ENCODE measurements around the gene CD7.
A peak's percentile ranks its signal among the peaks of the same experiment; 100 is the strongest.

CD7 gene

DNA sequence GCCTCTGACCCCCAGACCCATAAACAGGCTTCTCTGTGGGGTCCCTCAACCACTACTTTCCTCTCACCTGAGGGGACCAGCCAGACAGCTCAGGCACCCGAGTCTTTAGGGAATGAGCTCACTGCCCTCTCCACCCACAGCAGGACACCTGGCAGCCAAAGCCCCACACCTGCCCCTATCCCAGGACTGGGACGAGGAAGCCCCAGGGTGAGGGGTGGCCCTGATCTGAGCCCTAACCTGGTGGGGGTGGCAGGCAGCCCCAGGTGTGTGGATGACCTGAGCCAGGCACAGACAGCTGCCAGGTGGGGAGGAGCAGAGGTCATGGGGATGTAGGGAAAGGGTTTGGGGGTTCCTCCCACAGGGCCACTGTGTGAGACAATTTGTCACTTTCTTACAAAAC lies 40.0 kb upstream of the CD7 start:
- H3K4me3 ChIP-seq (ENCODE audit: low read depth, low read length, poor library complexity, severe bottlenecking), result no peak overlapping the region
- TF ChIP-seq, protein P1, sequence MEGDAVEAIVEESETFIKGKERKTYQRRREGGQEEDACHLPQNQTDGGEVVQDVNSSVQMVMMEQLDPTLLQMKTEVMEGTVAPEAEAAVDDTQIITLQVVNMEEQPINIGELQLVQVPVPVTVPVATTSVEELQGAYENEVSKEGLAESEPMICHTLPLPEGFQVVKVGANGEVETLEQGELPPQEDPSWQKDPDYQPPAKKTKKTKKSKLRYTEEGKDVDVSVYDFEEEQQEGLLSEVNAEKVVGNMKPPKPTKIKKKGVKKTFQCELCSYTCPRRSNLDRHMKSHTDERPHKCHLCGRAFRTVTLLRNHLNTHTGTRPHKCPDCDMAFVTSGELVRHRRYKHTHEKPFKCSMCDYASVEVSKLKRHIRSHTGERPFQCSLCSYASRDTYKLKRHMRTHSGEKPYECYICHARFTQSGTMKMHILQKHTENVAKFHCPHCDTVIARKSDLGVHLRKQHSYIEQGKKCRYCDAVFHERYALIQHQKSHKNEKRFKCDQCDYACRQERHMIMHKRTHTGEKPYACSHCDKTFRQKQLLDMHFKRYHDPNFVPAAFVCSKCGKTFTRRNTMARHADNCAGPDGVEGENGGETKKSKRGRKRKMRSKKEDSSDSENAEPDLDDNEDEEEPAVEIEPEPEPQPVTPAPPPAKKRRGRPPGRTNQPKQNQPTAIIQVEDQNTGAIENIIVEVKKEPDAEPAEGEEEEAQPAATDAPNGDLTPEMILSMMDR (IDR thresholded peaks at IDR 0.05; ENCODE audit: low read length), result no peak
- no peak for TF ChIP-seq EZH2 (IDR thresholded peaks at IDR 0.05; ENCODE audit: borderline replicate concordance, low read length)
- H3K9ac ChIP-seq (ENCODE audit: low read length), result no peak overlapping the region
- H3K4me1 ChIP-seq (ENCODE audit: insufficient read depth, low read length, severe bottlenecking), result peaks cover 29% of the 10 kb centered on the region
- no peaks in the 10 kb centered on the region for H3K27me3 ChIP-seq (ENCODE audit: insufficient read depth, low read length)
- no peaks in the 10 kb centered on the region for H3K9me2 ChIP-seq (ENCODE audit: low read depth, low read length)
- no peaks in the 10 kb centered on the region for H3K9me3 ChIP-seq (ENCODE audit: low read length)
- H4K20me1 ChIP-seq (ENCODE audit: insufficient read depth, low read length), result no peaks in the 10 kb centered on the region
- H3F3A ChIP-seq (ENCODE audit: insufficient read depth, low read length), result no peaks in the 10 kb centered on the region
- no peak overlapping the region for H3K27ac ChIP-seq (ENCODE audit: low read depth, low read length, poor library complexity, severe bottlenecking)
- no peak overlapping the region for H3K4me2 ChIP-seq (ENCODE audit: low read length)
- no peaks in the 10 kb centered on the region for H3K36me3 ChIP-seq (ENCODE audit: insufficient read depth, low read length)
- H3K79me2 ChIP-seq (ENCODE audit: insufficient read depth, low read length), result no peaks in the 10 kb centered on the region
- H2AFZ ChIP-seq (ENCODE audit: low read length), result no peak overlapping the region

DNA sequence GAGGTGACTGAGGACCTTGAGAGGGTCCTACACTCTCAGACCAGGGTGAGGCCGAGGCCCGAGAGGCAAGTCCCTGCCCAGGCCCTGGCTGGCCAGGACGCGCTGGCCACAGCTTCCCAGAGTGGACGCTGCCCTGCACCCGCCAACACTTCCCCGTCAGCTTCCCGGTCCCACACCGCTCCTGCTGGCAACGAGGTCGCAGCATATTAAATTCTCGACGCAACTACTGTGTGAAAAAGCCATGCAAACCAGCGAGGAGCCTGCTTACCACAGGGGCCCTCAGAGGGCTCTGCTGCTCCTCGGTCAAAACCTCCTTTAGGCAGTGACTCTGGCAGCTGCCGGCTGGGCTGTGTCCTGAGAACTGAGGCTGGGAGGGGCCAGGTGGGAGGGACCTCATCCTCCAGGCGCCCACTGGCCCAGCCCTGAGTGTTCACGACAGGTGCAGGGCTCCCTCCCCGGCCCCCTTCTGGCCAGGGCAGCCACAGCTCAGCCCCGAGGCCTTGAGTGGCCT lies 39.5 kb upstream of the CD7 start:
- H3K4me2 ChIP-seq (ENCODE audit: low read length), result no peak overlapping the region
- no peaks in the 10 kb centered on the region for H4K20me1 ChIP-seq (ENCODE audit: insufficient read depth, low read length)
- H3K27me3 ChIP-seq (ENCODE audit: insufficient read depth, low read length), result no peaks in the 10 kb centered on the region
- H3F3A ChIP-seq (ENCODE audit: insufficient read depth, low read length), result no peaks in the 10 kb centered on the region
- H3K4me1 ChIP-seq (ENCODE audit: insufficient read depth, low read length, severe bottlenecking), result peaks cover 32% of the 10 kb centered on the region
- no peak overlapping the region for H2AFZ ChIP-seq (ENCODE audit: low read length)
- H3K79me2 ChIP-seq (ENCODE audit: insufficient read depth, low read length), result no peaks in the 10 kb centered on the region
- no peaks in the 10 kb centered on the region for H3K9me2 ChIP-seq (ENCODE audit: low read depth, low read length)
- H3K4me3 ChIP-seq (ENCODE audit: low read depth, low read length, poor library complexity, severe bottlenecking), result no peak overlapping the region
- H3K36me3 ChIP-seq (ENCODE audit: insufficient read depth, low read length), result no peaks in the 10 kb centered on the region
- no peak overlapping the region for H3K9ac ChIP-seq (ENCODE audit: low read length)
- no peak overlapping the region for H3K27ac ChIP-seq (ENCODE audit: low read depth, low read length, poor library complexity, severe bottlenecking)
- H3K9me3 ChIP-seq (ENCODE audit: low read length), result no peaks in the 10 kb centered on the region
- TF ChIP-seq, protein P1 (IDR thresholded peaks at IDR 0.05; ENCODE audit: low read length), result 0 out of 2 replicates have a peak, but pooled peaks have one; percentile 2
- no peak for TF ChIP-seq EZH2 (IDR thresholded peaks at IDR 0.05; ENCODE audit: borderline replicate concordance, low read length)

DNA sequence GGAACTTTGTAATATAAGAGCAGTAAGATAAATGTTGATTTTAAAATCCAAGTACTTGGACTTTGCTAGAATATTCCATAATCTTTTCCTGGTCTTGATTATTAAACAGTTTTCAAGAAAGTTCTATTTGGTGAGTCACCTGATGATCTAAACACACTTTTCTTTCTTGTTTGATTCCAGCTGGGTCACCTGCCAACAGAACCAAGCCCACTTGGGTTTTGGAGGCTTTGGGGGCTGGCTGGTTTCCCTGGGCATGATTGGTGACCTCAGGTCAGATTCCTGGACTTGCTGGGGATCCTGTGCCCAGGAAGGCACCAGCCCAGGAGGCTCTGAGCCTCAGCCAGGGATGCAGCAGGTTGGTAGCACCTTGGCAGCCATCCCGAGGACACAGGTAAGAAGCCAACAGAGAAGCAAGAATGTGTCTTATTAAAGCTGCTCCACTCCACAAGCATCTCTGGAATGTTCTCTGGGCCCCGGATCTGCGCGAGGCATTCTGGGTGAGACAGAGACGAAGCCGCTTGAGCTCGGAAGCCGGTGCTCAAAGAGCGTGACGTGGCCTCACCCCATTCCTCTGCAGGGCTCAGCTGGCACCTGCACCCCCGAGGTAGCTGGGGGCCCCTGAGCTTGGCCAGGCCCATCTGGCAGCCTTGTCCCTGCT lies 38.5 kb upstream of the CD7 start:
- Histone ChIP-seq H3K4me3 (ENCODE audit: low read depth, low read length, poor library complexity, severe bottlenecking) (no peak overlapping the region), H3K9me2 (ENCODE audit: low read depth, low read length) (no peaks in the 10 kb centered on the region), H3K9me3 (ENCODE audit: low read length) (no peaks in the 10 kb centered on the region), H3K36me3 (ENCODE audit: insufficient read depth, low read length) (no peaks in the 10 kb centered on the region), H3F3A (ENCODE audit: insufficient read depth, low read length) (no peaks in the 10 kb centered on the region), H3K79me2 (ENCODE audit: insufficient read depth, low read length) (no peaks in the 10 kb centered on the region), H2AFZ (ENCODE audit: low read length) (no peak overlapping the region), H3K9ac (ENCODE audit: low read length) (no peak overlapping the region), H3K27me3 (ENCODE audit: insufficient read depth, low read length) (no peaks in the 10 kb centered on the region), H4K20me1 (ENCODE audit: insufficient read depth, low read length) (no peaks in the 10 kb centered on the region), H3K4me2 (ENCODE audit: low read length) (peak overlapping the region; percentile 17; the same call in 1 of the 2 replicates), H3K27ac (ENCODE audit: low read depth, low read length, poor library complexity, severe bottlenecking) (no peak overlapping the region), H3K4me1 (ENCODE audit: insufficient read depth, low read length, severe bottlenecking) (peaks cover 42% of the 10 kb centered on the region)
- TF ChIP-seq, protein P1 (IDR thresholded peaks at IDR 0.05; ENCODE audit: low read length), result no peak
- TF ChIP-seq EZH2 (IDR thresholded peaks at IDR 0.05; ENCODE audit: borderline replicate concordance, low read length), result no peak

Measured in OCI-LY1 (cell line).